IPS-18a (cell line): ENCODE data around the gene SLCO2B1.

Experiments used
- H3K27ac ChIP-seq: one replicate; pipeline ENCODE4 v1.5.1; 2013; ENCODE audit warnings: low read length
- H3K27me3 ChIP-seq: one replicate; pipeline ENCODE4 v1.6.1; 2013; ENCODE audit warnings: mild to moderate bottlenecking, low read length; ENCODE audit not compliant: control insufficient read depth, insufficient read depth
- H3K36me3 ChIP-seq: one replicate; pipeline ENCODE4 v1.6.1; 2013; ENCODE audit warnings: low read depth, low read length; ENCODE audit not compliant: control insufficient read depth
- H3K4me1 ChIP-seq: one replicate; pipeline ENCODE4 v1.6.1; 2013; ENCODE audit warnings: low read depth, low read length; ENCODE audit not compliant: control insufficient read depth
- H3K4me3 ChIP-seq: one replicate; pipeline ENCODE4 v1.5.1; 2013; ENCODE audit warnings: low read length
- H3K9ac ChIP-seq: one replicate; pipeline ENCODE4 v1.6.1; 2013; ENCODE audit warnings: mild to moderate bottlenecking, low read length, moderate library complexity
- H3K9me3 ChIP-seq: one replicate; pipeline ENCODE4 v1.6.1; 2013; ENCODE audit warnings: low read depth, low read length; ENCODE audit not compliant: control insufficient read depth

Gene SLCO2B1

GRCh38 chr11:75249704-75250103 is 98.8 kb downstream of the SLCO2B1 start:
- no peak overlapping the region for H3K27ac ChIP-seq
- peaks cover 6% of the 10 kb centered on the region for H3K27me3 ChIP-seq
- H3K9me3 ChIP-seq = peaks cover 2% of the 10 kb centered on the region
- H3K4me3 ChIP-seq = no peak overlapping the region
- H3K9ac ChIP-seq = no peak overlapping the region
- no peaks in the 10 kb centered on the region for H3K36me3 ChIP-seq
- no peaks in the 10 kb centered on the region for H3K4me1 ChIP-seq

- no peaks in the 10 kb centered on the region for H3K27me3 ChIP-seq
- no peaks in the 10 kb centered on the region for H3K4me1 ChIP-seq
- H3K9ac ChIP-seq = no peak overlapping the region
- H3K4me3 ChIP-seq = no peak overlapping the region
- no peak overlapping the region for H3K27ac ChIP-seq
- H3K36me3 ChIP-seq = no peaks in the 10 kb centered on the region
- peaks cover 2% of the 10 kb centered on the region for H3K9me3 ChIP-seq
Observed at GRCh38 chr11:75254326-75254725, 103.4 kb downstream of the SLCO2B1 start.
